HCT116 (cell line): ENCODE results near the gene TBC1D2B.

Source experiments
- CTCF ChIP-seq, 3 experiments: fragments of 200-600 bp in 1 of 3; sonication (generic) in 1 of 3; IDR thresholded peaks in 2 of 3; conservative IDR thresholded peaks in 1 of 3; 2 replicates each; pipeline ENCODE4 v1.5.1; 2012 to 2017; ENCODE audit warnings: low read depth in 2 of 3, low read length in 2 of 3, antibody characterized with exemption in 1 of 3, borderline replicate concordance in 1 of 3, control low read depth in 1 of 3, mild to moderate bottlenecking in 1 of 3, mixed read lengths in 1 of 3, mixed run types in 1 of 3, moderate library complexity in 1 of 3; ENCODE audit not compliant: insufficient read depth in 1 of 3
- EZH2 ChIP-seq: fragments of 200-600 bp; sonication (generic); IDR thresholded peaks from 2 replicates; pipeline ENCODE4 v1.6.1; 2017; ENCODE audit warnings: antibody characterized with exemption, mixed run types
- POLR2A ChIP-seq: IDR thresholded peaks from 2 replicates; pipeline ENCODE4 v1.7.0; 2011; ENCODE audit warnings: borderline replicate concordance; ENCODE audit not compliant: insufficient read depth, insufficient read length; ENCODE audit errors: extremely low read depth
- POLR2AphosphoS5 ChIP-seq: IDR thresholded peaks from 2 replicates; pipeline ENCODE4 v1.6.1; 2011; ENCODE audit warnings: mild to moderate bottlenecking, low read depth, low read length, moderate library complexity
- YY1 ChIP-seq: IDR thresholded peaks from 2 replicates; pipeline ENCODE4 v1.6.1; 2011; ENCODE audit warnings: low read length, low read depth, moderate library complexity, mild to moderate bottlenecking; ENCODE audit not compliant: insufficient replicate concordance; ENCODE audit errors: extremely low read depth
- ZNF274 ChIP-seq: fragments of 200-500 bp; sonication (Bioruptor generic); IDR thresholded peaks from 2 replicates; pipeline ENCODE4 v1.6.1; 2014; ENCODE audit warnings: mild to moderate bottlenecking, low read depth, low read length, inconsistent platforms

GRCh38 chr15:78082106-78082742, 4.7 kb upstream of the TBC1D2B start:
- TF ChIP-seq CTCF (IDR thresholded peaks at IDR 0.05 in 2 of 3, conservative IDR thresholded peaks at IDR 0.05 in 1 of 3; ENCODE audit: borderline replicate concordance in 1 of 3, insufficient read depth in 1 of 3, low read depth in 2 of 3, low read length in 2 of 3) (no peak), YY1 (no peak), POLR2AphosphoS5 (no peak), ZNF274 (no peak), EZH2 (no peak), POLR2A (no peak)
